HUDEP-2 (cell line): ENCODE data around the gene GRK2.
"Not testable (repeated sequence)": the region's sequence is repeated elsewhere in the genome, so short reads cannot be mapped to it uniquely, and the experiment has no call there.

ENCODE experiments used
- DNase-seq, 76 experiments: peaks; one replicate each; lab custom pipeline; 2025; ENCODE audit not compliant: unreplicated experiment in 76 of 76; lab: John Stamatoyannopoulos, UW

GRK2 gene

DNA sequence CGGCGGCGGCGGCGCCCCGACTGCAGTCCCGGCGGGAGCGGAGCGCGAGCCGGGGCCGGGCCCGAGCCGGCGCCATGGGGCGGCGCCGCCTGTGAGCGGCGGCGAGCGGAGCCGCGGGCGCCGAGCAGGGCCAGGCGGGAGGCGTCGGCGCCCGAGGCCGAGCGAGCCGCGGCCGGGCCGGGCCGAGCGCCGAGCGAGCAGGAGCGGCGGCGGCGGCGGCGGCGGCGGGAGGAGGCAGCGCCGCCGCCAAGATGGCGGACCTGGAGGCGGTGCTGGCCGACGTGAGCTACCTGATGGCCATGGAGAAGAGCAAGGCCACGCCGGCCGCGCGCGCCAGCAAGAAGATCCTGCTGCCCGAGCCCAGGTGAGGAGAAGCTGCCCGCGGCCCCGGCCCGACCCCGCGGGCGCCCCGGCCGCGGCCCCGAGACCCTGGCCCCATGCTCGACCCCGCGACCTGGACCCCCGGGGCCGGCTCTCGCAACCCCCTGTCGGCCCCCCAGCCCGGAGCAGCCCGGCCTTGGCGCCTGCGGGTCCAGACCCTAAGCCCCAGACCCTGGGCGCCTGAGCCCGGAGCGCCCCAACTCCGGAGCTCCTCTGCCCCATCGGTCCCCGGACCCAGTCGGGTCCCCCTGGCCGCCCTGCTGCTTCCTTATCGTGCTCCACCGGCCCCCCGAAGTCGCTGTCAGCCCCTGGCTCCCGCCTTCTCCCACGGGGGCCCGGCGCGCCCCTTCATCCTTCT is at the start of gene GRK2:
Gene GRK2, plus strand, starts transcription at position 25 of the 739 bp plus-strand sequence. Its CDS starts 227 bp downstream, at position 252.
- DNase-seq, result peak in 6 of 76 experiments; percentile 12 to 44 (median 26)

DNA sequence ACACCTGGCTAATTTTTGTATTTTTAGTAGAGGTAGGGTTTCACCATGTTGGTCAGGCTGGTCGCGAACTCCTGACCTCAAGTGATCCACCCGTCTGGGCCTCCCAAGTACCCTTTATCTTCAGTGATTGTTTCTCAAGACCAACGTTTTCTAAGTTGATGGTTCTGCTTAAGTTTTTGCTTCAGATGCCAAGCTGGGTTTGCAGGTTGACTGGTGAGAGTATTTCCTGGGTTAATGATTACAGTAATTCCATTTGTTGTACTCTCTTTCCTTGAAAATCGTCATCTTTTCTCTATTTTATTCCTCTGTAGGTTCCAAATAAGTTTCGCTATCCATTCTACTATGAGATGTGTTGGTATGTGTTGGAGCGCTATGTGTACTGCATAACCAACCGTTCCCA is 38.5 kb upstream of the GRK2 start:
- no peak for DNase-seq

DNA sequence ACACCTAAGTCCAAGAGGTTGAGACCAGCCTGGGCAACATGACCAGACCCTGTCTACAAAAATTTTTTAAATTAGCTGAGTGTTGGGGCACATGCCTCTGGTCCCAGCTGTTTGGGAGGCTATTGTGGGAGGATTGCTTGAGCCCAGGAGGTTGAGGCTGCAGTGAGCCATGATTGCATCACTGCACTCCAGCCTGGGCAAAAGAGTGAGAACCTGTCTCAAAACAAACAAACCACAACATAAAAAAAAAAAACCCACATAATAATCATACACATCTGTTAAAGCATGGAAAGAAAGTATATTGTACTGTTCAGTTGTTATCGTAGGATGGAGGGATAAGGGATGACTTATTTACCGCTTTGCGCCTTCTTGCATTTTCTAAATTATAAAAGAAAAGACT is 35.9 kb upstream of the GRK2 start:
- DNase-seq, result no peak

GRCh38 chr11:67230886-67231285 is 35.4 kb upstream of the GRK2 start:
- no peak for DNase-seq

DNA sequence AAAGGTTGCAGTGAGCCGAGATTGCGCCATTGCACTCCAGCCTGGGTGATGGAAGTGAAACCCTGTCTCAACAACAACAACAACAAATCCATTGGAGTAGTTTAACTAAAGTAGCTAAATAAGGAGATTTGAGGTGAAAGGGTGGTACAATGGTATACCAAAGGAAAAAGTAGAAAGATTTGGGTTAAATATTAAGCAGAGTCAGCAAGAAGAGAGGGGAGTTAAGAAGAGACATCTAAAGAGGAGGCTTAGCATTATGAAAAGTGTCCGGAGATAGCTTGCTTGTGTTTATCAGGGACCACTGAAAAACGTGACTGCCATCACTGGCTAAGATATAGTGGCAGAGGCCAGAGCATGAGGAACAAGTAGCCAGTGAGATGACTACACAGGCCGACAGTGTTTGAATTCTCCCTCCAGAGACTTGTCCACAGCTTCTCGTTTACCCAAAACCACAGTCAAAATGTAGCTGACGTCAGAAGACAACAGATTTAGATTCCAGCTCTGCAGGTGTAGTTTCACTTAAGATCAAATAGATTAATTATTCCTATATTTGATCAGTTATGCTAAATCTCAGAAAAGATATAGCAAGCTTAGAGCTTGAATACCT is 32.6 kb upstream of the GRK2 start:
- DNase-seq, result no peak

GRCh38 chr11:67234571-67234970 is 31.7 kb upstream of the GRK2 start:
- not testable (repeated sequence) for DNase-seq

DNA sequence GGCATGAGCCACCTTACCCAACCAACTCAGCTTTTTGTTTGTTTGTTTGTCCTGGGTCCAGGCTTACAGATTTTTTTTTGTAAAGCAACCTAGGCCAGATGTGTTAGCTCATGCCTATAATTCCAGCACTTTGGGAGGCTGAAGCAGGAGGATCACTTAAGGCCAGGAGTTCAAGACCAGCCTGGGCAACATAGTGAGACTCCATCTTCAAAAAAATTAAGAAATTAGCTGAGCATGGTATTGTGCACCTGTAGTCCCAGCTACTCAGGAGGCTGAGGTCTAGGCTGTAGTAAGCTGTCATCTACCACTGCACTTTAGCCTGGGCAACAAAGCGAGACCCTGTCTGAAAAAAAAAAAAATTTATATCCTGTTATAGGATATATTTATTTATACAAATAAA is 28.7 kb upstream of the GRK2 start:
- DNase-seq, result no peak

DNA sequence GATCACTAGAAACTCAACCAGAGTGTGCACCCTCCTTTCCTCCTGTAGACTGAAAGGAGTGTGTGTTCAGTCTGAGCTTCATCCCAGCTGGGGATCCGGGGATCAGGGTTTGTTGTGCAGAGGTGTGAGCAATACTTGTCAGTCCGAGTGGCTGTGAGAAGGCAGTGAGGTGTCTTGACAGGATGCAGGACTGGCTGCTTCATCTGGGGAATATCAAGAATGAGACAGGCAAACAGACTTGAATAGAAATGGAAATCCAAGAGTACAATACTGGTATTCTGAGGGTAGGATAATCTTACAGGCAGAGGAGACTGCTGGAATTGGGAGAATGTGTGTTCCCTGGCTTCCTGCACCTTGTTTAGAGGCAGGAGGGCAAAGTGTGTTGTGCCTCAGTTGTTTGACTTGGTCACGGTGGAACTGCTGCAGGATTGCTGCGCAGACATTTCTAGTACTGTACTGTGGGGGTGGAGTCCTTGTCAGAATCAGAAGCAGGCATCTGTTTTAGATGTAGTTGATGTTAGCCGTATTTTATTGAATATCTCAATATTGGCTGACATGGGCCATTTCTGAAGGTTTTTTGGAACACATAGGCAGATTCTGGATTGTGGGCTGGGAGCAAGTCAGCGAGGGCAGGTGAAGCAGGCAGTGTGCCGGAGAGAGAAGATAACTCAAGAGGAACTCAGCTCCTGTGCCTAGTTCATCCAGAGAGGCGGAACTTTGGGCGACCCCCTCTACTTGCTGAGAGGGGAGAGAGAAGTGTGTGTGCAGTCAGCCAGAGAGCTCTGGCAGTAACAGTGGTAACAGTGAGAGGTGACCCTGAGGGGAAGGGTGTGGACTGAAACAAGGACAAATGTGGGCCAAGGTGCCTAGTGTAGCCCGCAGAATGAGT is 27.1 kb upstream of the GRK2 start:
- DNase-seq, result peak in 1 of 76 experiments; percentile 60

DNA sequence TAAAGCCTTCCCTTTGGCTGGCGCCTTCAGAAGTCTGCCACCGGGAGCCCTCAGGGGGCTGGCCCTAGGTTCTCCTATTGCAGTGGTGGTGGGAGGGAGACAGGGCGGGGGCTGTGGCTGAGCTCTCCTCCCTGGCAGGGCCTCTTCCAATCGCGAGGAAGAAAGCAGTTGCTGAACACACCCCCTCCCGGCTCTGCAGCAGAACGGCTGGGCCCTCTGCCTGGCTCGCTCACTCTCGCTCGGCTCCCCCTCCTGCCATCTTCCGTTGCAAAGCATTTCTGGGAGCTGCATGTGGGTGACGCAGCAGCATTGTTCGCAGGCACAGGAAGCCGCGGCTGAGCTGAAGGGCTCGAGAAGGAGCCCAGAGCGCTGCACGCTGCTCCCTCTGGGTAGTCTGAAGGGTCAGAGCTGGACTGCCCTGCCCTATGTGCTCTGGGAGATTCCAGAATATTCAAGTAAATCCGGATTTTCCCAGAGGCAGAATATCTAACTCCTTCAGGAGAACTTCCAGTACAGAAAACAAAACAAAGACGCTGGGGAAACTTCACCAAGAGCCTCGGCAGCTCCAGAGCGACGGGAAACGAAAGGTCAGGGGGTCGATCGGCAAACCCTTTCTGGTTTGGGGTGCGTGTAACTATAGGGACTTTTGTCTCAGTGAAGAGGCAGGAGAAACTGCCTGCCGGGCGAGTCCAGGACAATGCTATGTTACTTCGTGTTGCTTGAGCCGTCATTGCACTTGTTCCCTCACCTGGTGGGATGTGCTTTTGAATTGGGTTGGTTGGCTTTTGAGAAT is 26.3 kb upstream of the GRK2 start:
- DNase-seq, result peak in 75 of 76 experiments; percentile 54 to 98 (median 95)

GRCh38 chr11:67240576-67241389 is 25.5 kb upstream of the GRK2 start:
- DNase-seq, result peak in 58 of 76 experiments; percentile 14 to 75 (median 44)

GRCh38 chr11:67242548-67242947 is 23.7 kb upstream of the GRK2 start:
- DNase-seq, result no peak

DNA sequence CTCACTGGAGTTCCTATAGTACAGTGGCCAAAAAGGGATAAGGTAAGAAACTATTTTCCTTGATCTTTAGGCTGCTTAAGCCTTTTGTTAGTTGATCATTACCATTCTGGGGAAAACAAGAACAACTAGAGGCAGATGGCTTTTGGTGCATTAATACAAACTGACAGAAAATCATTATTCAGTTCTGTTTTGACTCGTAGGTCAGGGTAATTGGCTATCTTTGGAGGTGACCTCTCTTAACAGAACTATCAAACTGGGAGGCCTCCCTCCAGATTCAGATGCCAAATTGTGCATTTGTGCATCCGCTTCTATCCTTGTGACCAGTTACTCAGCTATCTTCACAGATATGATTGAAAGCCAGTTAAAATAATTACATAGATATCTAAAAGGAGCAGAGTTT is 23.2 kb upstream of the GRK2 start:
- DNase-seq, result no peak

GRCh38 chr11:67245046-67245445 is 21.2 kb upstream of the GRK2 start:
- DNase-seq, result no peak

DNA sequence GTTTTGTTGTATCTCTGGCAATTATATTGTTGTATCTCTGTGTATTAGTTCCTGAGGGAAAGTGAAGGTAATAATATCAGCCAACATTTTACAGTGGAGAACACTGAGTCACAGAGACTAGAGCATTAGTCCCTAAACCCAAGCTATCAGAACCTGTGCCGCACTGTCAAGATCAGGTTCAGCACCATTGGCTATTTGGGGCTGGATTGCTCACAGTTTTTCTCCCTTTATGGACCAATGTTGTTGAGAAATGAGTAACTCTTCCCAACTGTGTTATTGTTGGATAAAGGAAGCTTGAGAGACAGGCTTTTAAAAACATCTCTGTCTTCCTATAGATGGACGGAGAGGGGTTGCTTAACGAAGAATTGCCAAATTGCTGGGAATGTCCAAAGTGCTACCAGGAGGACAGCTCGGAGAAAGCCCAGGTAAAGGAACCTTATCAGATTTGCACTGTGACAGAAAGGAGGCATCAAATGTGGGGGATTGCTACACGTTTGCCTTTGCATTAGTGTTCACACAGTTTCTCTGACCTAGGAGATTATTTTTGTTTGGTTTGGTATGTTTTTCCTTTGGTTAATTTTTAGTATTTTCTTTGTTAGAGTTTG is 18.2 kb upstream of the GRK2 start:
- DNase-seq, result no peak

DNA sequence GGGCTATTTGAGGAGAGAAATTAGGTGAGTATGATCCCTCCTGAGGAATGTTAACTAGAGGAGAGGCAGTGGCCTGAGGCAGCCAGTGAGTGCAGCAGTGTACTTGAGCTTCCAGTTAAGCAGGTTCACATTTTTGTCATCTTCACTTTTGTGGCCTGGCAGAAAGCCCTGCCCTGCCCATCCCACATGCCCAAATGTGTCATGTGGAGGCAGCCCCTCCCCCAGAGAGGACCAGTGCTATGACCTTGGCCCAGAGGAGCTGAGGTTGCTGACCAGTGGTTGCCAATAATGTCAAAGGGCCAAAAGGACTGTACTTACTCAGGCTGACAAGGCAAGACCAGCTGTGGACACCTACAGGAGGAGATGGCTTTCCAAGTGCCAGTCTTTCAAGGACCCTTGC is 17.6 kb upstream of the GRK2 start:
- DNase-seq, result peak in 25 of 76 experiments; percentile 11 to 56 (median 24)

DNA sequence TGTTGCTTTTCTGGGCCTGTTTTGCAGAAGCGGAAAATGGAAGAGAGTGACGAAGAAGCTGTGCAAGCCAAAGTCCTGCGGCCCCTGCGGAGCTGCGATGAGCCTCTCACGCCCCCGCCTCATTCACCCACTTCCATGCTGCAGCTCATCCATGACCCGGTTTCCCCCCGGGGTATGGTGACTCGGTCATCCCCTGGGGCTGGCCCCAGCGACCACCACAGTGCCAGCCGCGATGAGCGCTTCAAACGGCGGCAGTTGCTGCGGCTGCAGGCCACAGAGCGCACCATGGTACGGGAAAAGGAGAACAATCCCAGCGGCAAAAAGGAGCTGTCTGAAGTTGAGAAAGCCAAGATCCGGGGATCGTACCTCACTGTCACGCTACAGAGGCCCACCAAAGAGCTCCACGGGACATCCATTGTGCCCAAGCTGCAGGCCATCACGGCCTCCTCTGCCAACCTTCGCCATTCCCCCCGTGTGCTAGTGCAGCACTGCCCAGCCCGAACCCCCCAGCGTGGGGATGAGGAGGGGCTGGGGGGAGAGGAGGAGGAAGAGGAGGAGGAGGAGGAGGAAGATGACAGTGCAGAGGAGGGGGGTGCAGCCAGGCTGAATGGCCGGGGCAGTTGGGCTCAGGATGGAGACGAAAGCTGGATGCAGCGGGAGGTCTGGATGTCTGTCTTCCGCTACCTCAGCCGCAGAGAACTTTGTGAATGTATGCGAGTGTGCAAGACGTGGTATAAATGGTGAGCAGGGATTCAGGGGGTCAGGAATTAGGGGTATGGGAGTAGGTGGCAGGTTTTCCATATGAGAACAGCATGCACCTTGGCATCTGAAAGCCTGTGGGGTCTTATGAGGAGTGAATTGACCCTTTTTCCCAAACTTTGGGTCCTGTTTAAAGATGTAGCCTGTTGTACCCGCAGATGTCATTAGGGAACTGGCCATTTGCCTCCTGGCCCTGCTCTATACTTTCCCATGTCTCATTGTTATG is 15.9 kb upstream of the GRK2 start:
- DNase-seq, result no peak

- no peak for DNase-seq
These were observed 14.4 kb upstream of the GRK2 start for GRCh38 chr11:67251841-67252240.

GRCh38 chr11:67252831-67253239 is 13.4 kb upstream of the GRK2 start:
- DNase-seq, result peak in 33 of 76 experiments; percentile 8 to 58 (median 32)
